ENCODE results near the gene NCKAP5.
"Not testable (repeated sequence)": the region's sequence is repeated elsewhere in the genome, so short reads cannot be mapped to it uniquely, and the experiment has no call there.

NCKAP5 gene

DNA sequence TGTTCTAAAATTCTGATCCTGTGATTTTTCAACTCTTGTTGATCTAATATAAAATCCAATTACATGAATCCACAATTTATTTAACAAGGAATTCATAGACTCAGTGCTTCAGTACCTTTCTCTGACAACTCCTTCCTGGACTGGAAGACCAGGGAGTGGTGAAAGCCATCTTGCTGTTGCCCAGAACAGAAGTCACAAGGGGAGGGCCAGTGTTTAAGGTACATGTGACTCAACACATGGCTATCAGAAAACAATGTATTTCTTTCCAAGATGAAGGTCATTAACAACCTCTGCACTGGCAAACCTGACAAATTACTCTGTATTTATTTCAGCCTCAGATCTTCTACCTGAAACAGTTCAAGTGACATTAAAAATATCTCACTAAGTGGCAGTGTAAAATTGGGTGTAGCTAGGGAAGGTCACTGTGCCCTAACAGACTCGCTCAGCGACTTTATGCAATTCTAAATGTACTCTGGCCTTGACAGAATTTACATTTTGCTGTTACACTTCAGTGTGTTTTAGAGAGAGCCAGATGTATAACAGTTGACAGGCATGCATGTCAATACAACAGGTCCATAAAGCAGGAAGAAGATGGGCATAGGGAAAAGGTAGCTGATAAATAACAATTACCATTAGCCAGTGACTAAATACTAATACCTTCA is 75.4 kb downstream of the NCKAP5 start:
- DNase-seq: no peak

DNA sequence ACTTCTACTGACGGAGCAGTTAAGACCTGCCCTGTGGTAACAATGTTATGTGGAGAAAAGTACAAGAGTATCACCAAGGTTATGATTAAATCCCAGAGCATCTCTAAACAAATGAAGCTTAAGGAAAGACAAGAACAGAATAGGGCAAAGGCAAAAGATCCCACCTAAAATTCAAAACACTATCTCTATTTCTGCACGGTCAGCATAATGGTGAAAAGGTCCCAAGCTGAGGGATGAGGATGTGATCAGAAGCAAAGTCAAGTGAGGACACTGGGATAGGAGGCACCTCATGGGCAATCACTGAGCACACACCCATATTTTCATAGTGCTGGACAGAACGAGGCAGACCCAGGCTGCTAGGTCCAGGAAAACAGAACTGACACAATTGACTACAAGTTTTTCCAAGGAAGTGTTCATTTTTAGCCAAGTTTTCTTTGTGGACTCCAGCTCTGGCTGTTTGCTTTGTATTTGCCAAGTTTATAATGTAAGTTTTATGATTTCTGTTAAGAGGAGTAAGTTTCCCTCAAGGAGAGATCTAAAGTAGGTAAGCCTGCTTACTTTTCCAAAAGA is 77.8 kb downstream of the NCKAP5 start:
- no peak for DNase-seq

DNA sequence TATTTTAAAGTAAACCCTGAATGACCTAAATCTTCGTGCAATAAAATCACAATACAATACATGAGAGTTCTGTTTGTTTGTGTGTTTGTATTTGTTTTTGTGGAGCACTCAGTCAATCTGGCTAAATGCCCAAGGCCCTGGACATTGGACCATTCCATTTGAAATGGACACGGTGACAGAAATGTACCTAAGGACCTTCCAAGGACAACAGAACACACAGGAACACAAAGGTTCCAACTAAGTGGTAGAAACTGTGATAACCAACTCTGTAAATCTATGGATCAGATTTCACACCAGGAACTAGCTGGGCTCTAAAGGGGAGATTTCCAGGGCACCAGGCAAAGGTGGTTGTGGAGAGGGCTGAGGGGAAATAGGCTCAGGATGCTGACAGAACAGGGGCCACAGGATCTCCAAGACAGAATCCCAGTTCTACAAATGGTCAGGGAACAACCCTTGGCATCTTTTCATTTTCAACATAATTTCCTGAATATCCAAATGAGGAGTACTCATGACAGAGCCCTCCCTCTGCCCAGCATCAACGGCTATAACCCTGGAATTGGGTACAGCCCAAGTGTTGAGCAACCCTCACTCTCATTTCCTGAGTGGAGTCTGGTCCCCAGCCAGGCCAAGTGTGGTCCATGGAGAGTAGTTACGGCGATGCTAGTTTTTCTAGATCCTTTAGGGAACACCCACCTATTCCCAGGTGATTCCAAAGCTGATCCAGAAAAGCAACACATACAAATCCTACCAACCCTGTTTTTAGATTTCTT is 78.4 kb downstream of the NCKAP5 start:
- DNase-seq: no peak

DNA sequence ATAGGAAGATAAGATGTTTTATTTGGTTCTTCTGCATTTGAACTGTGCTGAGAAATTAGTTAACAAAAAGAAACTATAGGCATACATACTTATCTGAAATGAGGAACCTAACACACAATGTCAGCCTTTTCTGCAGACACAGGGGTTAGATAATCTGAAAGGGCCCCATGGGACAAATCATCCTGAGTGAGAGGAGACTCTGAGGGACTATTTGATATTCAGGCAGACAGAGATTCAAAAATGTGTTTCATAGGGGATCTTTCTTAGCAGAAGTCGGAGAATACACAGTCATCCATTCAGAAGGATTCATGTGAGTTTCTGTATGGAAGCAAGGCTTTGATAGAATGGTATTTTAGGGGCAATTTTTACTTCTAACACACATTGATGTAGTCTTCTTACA is 79.1 kb downstream of the NCKAP5 start:
- DNase-seq: peak; percentile 19

DNA sequence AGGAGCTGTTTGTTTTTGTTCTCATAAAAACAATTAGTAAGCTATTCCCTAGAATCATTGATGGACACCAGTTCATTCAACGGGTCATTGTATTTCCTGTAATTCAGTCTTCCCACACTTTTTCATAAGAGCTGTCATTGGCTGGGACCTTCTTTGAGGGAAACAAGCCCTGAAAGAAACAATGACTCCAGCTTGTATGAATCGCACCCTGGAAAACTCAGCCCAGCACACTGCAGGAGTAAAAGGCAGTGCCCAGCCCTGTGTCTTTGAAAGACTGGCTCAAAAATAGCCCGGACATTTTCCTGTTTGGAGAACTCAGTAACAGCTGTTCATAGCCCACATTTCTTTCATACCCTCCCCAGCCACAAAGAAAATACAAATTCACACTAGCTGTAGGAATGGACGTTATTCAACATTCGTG is 81.5 kb downstream of the NCKAP5 start:
- no peak for DNase-seq

DNA sequence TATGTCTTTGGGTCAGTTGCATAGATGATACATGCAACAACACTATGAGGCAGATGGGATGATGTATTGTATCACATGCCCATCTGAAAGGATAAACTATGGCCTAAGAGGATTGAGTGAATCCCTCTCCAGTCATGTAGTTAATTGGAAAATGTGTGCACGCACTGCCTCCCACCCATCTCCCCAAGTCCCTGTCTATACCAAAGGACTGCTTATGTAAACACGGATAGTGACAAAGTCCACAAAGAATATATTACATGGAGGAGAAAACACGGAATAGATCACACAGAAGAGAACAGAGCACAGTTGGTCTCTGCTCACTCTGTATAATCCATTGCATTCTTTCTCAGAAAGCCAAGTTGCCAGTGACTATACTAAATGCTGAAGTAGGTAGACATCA is 82.4 kb downstream of the NCKAP5 start:
- peak; percentile 97 for DNase-seq

DNA sequence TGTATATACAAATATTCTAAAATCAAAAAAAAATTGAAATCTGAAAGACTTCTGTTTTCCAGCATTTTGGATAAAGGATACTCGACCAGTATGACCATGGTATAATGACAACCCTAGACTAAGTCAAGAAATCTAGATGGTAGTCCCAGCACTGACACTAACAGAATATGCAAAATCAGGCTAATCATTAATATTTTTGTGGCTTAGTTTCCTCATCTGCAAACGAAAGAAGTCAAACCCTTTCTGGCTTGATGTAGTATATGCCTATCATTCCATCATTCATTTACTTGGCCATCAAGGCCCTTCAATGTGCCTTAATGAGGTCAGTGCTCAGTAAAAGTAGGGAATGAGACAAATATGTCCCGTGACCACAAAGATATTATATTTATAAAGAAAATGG is 83.5 kb downstream of the NCKAP5 start:
- no peak for DNase-seq

DNA sequence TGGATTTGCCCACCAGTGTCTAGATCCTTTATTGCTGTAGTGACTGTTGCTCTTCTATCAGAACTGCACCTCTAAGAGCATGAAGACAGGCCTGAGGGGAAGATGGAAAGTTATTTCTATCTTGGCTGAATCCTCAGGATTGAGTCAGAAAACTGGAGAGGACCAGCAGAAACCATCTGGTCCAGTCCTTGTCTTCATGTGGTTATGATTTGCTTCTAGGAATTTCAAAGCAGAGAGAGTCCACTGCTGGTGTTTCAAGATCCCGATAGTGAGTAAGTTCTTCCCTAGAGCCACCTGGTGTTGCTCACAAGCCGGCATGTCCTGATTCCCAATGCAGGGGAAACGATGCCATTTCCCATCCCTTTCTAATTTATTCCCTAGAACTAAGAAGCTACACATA is 84.2 kb downstream of the NCKAP5 start:
- DNase-seq: no peak

DNA sequence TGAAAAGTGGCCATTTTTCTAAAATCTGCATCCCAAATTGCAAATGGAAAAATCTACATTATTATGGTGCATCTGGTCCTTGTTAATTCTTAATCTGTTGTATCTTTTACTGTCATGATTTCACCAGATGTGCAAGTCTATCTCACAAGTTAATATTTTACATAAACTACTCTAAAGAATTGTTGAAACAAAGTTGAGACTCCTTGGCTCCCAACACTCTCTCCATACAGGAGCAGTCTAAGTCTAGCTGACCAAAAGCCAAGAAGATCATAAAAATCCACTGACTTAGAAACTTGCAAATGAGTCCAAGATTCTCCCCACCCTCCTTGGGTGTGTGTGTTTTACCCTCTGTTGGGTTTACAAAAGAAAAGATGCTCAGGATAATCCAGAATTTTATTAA is 85.1 kb downstream of the NCKAP5 start:
- DNase-seq: no peak

DNA sequence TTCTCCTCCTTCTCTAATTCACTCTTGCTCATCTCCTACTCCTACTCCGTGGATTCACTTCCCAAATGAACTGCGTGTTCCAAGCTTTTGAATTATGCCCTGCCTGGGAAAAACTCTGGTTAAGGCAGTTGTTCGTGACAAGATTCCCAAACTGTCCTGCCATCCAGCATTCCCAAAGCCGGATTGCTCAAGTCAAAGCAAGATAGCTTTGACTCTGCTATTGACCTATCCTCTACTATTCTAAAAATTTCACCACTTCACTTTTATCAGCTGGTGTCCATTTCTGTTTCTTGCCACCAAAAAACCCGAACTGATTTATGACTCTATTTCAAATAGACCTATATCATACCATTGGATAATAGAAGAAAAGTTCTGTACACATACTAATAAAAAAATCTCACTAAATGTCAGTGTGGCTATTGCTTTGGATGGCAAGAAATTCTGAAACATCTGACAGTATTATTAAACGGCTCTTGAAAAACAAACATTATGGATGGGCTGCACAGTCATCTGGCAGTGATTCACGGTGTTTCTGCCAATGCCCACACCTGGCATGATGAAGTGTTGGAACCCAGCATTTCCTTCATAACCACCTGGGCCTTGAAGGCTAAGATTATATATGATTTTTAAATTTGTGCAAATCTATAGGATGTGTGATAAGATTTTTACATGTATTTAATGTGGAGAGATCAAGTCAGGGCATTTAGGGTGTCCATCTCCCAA is 87.4 kb downstream of the NCKAP5 start:
- no peak for DNase-seq

DNA sequence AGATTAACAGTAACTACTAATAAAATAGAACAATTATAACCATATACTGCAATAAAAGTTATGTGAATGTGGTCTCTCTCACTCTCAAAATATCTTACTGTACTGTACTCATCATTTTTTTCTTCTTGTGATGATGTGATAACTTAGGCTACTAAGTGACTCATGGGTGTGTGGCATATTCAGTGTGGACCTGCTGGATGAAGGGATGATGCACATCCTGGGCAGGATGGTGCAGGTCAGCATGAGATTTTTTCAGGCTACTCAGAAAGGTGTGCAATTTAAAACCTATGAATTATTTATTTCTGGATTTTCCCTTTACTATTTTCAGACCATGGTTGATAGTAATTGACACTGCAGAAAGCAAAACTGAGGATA is 90.7 kb downstream of the NCKAP5 start:
- DNase-seq: no peak

DNA sequence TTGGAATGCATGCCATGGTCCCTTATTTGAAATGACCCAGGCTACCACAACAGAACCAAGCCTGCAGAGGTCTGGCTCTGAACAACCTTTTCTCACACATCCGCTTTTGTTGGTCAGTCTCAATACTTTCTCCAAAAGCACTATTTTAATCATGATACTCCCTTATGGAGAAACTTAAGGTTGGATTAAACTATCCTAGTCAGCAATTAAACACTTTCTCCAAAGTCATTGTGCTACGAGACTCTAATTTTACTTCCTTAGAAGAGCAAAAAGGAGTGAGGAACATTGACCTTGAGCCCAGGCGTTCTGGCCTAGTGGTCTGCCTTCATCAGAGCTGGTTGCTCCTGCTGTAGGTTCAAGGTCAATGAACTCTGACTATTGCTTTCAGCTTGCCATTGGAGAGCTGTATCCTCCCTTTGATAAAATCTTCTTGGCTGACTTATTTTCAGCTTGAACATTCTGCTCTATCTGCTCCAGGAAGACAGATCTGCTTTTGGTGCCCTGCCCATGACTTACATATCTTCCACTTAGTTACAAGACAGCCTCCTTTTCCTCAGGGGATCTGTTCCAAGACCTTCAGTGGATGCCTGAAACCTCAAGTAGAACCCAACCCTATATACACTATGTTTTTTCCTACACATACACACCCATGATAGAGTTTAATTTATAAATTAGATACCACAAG is 91.2 kb downstream of the NCKAP5 start:
- DNase-seq: no peak

DNA sequence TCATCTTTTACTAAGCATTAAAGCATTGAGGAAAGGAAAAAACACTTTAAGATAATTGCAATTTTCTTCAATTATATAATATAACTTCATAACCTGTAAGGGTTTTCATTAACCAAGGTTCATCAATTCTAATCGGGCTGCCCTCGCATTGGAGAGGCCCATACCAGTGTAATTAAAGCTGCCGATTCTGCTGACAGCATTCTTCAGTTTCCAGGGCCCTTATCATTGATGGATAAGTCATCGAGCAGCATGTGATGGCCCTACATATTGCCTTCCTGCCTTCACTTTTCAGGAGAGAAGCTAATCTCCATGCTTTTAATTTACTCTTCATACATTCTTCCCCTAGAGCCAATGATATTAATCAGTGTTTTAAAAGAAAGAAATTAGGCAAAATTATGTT is 92.0 kb downstream of the NCKAP5 start:
- no peak for DNase-seq

DNA sequence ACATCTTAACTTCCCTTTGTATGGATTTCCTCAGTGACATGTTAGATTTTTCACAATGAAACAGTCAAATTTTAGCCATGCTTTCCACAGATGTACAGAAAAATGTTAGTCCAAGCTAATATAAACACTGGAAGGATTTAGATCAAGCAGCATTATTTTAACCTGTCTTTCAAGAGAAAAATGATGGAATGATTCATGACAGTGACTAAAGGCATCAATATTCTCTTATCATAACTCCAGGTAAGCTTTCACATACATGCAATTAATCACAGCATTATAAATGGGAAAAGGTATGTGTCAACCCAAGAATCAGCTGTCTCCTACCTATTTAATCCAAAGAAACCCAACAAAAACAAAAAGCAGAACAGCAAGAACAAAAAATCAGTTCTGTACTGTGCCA is 92.7 kb downstream of the NCKAP5 start:
- no peak for DNase-seq

DNA sequence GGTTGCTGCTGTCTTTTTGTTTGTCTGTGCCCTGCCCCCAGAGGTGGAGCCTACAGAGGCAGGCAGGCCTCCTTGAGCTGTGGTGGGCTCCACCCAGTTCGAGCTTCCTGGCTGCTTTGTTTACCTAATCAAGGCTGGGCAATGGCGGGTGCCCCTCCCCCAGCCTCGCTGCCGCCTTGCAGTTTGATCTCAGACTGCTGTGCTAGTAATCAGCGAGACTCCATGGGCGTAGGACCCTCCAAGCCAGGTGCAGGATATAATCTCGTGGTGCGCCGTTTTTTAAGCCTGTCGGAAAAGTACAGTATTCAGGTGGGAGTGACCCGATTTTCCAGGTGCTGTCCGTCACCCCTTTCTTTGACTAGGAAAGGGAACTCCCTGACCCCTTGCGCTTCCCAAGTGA is 97.8 kb downstream of the NCKAP5 start:
- DNase-seq: not testable (repeated sequence)

DNA sequence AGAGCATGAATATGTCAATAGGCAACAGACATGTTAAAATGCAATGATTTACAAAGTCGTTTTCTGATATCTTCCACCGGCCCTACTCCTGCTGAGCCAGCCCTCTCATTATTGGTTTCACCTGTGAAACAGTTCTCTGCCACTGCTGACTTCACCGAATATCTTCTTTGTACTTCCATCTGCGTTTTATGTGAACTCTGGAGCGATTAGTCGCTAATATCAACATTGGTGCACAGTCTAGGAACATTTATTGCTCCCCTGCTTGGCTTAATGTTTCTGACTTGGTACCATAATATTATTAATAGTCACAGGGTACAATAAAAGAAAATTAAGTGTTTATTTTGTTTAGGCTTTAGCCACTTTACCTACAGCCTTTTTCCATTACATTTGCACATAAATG is 105.5 kb downstream of the NCKAP5 start:
- no peak for DNase-seq

DNA sequence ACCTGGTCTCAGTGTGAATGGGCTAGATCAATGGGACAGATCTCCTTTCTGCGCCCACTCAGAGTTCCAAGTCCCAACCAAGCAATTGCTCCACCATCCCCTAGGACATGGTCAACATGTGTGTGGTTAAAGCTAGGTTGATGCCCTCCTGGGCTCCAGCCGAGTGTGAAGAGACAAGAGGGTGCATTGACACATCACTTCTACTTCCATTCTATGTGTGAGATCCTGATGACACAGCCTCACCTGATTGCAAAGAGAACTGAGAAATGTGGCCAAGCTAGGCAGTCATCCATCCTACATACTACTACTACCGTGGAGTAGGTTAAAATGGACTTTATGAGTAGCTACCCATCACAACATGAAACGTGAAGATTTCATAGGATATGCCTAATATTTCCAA is 106.8 kb downstream of the NCKAP5 start:
- DNase-seq: no peak

DNA sequence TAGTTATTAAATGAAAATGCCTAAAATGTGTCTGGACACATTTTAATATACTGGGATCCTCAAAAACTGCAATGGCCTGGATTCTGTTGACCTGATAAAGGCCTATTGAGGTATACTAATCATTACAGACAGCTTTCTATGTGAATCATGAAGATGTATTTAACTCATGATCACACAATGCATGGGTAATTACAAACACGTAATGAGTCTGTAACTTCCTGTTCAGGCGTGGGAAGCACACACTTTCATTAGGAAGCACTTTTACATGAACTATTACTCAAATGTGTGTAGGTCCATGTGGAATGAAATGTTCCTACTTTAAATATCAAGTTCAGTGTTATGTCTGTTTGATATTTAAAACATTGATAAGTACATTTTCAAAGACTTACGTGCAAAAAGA is 108.7 kb downstream of the NCKAP5 start:
- no peak for DNase-seq

DNA sequence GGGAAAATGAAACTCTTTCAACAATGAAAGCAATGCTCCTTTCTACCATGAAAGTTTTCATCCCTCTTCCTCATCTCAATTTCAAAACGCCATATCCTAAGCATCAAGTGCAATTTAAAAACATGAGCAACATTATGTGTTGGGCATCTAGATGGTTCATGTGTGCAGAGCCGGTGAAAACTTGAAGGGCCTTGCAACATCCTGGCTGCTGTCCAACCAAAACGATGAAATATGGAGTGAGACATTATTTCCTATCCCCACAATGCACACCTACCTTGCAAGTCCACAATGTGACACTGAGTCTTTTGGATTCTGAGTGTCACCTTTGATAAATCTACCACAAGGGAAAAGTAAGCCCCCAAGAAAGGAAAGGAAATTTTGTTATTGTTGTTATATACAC is 110.0 kb downstream of the NCKAP5 start:
- no peak for DNase-seq

DNA sequence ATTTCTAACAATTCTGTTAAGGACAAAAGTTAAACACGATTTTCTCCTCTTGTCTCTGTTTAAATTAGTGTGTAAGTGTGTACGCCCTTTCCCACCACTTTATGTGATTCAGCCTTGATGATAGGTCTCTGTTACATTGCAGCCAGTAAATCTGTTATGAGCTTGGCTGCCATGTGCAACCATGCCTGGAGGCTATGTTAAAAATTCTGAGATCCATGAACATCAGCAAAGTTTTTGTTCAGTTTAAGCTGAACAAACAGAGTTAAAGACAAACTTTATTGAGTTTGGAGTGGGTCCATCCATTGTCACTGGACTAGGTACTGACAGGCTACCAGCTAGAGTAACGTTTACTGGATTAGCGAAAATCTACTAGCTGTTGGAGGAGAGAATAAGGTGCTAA is 110.4 kb downstream of the NCKAP5 start:
- DNase-seq: no peak

DNA sequence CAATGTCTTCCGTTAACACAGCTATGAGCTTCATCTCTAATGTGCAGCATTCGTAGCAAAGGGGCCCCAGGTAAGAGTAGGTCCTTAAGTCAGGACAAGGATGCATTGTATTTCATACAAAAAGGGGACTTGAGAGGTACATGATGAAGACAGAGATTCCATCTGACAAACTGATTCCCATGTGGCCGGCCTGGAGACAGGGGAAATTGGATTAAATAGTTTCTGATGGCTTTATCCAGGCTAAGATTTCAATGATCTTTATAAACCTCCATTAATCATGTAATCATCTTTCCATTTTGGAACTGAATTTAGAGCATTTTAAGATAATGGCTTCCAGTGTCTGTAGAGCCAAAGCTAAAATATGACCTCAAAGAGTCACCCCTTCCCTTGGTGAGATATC is 111.3 kb downstream of the NCKAP5 start:
- DNase-seq: peak; percentile 86

DNA sequence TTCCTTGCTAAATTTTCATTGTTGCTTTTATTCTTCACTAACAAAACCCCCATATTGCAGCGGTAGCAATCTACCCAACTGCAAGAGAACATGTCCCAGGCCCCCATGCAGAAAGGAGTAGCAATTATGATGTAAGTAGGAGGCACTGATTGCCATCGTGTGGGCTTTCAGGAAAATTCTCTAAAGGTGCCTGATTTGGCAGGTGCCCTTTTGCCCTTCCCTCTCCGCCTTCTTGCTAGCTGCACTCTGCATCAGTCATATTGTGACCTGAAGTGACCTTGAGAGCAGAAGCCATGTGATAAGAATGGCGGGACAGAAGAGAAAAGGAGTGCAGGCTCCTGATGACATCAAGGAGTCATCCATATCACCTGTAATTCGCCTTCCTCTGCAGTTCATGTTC is 112.1 kb downstream of the NCKAP5 start:
- no peak for DNase-seq

DNA sequence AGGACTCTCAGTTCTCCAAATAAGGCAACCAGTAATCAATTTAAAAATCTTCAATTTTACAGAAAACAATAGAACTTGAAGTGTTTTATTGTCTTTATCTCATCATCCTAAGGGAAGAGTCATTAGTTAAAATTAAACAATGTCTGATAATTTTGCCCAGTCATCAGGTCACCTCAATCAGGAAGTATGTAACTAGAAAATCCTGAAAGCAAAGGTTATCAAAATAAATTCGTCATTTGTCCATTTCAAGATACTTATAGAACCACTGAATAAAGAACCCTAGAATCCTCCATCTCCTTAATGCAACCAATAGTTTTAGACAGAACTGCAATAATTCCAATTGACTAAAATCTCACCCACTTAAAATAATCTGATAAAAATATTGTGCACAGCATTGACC is 115.2 kb downstream of the NCKAP5 start:
- DNase-seq: no peak

All from NCI-H82 (cell line).